HG03135 (cell line): ENCODE measurements around the gene BRSK2.

Experiments
- ATAC-seq: cut with Tn5 transposase; IDR thresholded peaks from one replicate; pipeline ENCODE4 v1.9.1; 2021; ENCODE audit warnings: mild to moderate bottlenecking, moderate library complexity; ENCODE audit not compliant: unreplicated experiment

BRSK2 gene

DNA sequence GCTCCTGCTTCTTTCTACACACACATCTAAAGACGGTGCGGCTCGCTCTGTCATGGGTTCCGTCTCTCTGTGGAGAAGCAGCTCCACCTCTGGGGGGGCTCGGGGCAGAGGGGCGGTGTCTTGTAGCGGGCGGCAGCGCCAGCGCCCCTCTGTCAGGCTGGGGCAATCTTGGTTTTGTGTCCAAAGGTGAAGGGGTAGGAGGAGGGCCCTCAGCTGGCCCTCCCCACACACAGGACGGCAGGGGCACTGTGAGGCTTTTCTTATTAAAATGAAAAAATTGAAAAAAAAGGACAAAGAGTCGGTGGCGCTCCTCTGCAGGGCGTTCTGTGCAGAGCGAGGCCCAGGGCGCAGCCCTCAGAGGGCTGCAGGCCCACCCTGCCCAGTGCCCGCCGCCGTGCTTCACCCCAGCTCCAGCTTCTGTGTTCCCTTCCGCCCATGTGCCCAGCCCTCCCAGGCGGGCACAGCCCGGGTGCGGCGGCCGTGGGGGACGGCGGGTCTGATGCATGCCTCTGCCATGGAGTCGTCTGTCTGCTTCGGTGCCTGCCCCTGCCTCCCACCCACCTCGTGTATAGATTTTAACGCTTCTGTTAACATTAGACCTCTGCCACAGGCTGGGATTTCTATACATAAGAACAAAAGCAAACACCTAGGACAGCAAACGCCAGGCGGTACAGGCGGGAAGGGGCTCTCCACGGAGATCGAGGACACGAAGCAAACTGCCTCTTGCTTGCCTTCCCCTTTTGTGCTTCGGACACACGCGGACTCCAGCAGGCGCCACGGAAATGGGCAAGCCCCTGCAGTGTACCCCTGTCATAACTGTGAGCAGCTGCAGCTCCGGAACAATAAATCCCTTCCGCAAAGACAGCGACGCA, 72.3 kb downstream of the BRSK2 start:
- no peak for ATAC-seq

GRCh38 chr11:1462698-1462975, 72.9 kb downstream of the BRSK2 start:
- no peak for ATAC-seq

- ATAC-seq = no peak
Observed at GRCh38 chr11:1463056-1463455, 73.3 kb downstream of the BRSK2 start.

DNA sequence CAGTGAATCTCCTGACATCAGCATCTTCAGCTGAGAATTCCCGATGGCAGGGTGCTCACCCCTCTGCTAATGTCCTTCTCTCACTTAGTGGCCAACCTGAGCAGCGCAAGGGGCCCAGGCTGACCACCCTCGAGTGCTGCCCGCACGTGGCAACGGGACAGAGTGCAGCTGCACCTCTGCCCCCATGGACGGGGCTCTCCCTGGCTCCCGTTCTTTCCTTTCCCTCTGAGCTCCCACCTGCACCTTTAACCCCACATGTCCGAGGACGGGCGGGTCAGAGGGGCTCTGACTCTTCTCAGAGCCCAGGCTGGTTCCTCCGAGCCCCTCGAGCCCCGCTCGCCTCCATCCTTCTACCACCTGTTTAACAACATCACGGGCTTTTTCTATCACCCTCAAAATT, 77.0 kb downstream of the BRSK2 start:
- ATAC-seq = no peak

GRCh38 chr11:1467270-1467669, 77.5 kb downstream of the BRSK2 start:
- no peak for ATAC-seq

DNA sequence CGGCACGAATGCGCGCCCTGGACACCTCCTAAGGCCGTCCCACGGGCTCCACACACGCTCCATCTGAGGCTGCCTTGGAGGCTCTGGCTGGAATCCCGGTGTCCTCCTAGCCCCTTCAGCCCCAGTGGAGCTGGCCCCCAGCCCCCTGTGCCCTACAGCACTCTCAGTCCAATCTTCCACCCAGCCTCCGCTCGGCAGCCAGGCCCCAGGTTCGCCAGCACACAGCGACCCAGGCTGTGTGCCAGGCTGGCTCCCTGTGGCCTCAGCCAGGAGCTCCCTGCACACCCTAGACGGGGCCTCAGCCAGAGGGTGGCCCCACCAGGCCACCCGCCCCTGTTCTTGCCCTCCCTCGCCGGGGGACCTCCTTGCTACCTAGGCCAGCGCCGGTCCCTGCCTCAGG, 78.3 kb downstream of the BRSK2 start:
- no peak for ATAC-seq

DNA sequence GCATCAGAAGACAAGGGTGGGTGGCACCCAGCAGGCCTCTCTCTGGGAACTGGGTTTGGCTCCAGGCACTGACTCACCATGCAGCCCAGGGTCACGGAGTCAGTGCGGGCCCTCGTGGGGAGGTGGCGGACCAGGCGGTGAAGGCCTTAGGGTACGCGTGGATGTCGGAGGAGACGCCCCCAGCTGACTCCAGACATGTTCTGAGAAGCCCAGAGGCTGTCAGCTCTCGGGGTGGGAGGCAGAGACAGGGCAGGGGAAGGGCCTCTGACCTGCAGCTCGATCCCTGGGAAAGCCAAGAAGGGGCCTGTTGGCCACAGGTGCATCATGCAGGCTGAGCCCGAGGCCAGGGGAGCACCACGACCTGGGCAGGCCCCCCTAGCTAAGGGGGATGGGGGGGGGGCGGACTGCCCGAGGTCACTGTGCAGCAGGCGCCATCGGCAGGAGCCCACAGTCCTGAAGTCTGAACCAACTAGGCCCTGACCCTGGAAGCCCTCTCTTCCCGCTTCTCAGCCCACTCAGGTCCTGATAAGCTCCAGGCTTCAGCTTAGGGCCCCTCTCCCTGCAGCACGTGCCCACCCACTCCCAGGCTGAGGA, 78.8 kb downstream of the BRSK2 start:
- ATAC-seq = no peak

DNA sequence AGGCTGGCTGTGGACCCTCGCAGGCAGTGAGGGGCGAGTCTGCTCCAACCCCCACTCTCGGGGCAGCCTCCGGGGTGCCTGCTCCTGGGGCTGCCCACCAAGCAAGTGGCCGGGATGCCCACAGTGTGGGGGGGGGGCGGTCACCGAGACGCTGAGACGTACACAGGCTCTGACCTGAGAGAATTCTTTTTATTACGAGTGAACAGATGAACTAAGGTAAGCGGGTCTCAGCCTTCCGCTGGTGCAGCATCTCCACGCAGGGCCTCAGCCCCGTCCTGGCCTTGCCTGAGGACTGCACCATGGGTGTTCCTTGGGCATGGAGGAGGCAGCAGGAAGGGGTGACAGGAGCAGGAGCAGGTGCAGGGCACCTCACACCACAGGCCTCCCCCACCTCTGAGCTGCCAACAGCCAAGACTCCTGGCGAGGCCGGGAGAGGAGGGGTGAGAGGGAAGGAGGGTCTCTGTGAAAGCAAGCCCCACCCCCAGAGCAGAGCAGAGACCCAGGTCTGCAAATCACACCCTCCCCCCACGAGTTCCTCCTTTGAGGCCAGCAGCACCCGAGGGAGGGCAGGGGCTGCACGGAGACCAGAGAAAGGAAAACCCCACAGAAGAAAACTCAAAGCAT, 79.7 kb downstream of the BRSK2 start:
- no peak for ATAC-seq

DNA sequence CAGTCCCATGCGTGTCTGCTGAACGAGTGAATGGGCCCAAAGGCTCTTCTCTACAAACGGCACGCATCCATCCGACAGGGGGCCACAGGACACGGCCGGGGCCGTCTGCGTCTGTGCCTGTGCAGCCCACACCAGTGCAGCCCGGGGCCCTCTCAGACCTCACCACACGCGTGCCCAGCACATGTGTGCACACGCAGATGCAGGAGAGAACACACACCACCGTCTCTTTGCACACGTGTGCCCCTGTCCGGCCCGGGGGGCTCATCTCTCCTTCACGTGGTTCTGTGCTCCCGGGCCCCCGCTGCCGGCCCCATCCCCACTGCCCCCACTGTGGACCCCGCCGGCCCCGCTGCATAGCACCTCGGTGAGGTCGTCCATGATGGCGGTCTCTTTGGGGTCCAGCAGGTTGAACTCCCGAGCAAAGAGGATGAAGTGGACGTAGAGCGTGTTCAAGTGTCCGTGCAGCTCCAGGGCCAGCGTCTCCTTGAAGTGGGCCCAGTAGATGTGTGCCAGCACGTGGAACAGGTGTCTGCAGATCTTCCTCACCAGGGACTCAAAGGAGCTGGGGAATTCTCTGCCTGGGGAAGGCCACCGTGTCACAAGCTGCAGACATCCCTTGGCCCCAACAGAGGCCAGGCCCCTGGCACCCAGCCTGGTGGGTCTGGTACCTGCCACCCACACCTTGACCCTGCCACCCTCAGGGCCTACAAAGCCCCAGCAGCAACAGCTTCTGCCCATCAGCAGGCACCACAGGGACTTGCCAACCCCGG, 80.4 kb downstream of the BRSK2 start:
- no peak for ATAC-seq

DNA sequence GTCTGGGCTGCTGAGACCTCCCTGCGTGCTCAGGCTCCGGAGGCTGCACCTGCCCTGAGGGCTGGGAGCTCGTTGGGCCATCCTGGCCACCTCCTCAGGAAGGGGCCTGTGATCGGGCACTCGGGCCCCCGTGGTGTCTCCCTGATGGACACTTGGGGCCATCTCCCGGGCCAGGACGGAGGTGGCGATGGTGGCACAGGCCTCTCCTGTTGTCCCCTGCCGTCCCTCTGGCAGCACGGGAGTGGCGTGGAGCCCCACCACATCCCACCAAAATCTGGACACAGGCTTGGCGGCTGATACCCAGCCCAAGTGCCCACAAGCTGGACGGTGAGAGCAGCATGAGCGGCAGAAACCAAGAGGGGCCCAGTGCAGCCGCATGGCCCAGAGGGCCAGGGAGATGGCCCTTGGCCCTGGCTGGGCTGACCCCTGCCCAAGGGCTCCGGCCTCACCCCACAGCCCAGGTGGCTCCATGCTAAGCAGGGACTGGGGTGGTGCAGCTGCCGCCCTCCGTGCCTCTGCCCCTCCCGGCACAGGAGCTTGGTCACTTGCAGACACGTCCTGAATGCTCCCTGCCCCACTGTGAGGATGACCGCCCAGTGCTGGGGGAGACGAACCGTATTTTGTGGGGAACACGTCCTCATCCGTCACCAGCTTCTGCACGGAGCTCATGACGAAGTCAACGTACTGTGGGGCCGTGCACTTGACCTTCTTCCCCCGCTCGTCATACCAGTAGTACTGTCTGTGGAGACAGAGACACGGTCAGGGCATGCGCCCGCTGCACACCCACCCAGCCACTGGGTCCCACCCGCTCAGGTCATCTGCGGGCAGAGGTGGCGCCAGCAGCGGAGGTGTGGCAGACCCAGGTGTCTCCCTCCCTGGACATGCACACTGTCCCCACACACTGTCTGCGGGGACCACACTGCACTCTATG, 81.2 kb downstream of the BRSK2 start:
- ATAC-seq = no peak

GRCh38 chr11:1471736-1472135, 82.0 kb downstream of the BRSK2 start:
- ATAC-seq = no peak

- ATAC-seq = no peak
Observed at GRCh38 chr11:1472180-1473005, 82.7 kb downstream of the BRSK2 start.

- no peak for ATAC-seq
Observed at GRCh38 chr11:1473011-1473628, 83.4 kb downstream of the BRSK2 start.

GRCh38 chr11:1473786-1474185, 84.1 kb downstream of the BRSK2 start:
- no peak for ATAC-seq

DNA sequence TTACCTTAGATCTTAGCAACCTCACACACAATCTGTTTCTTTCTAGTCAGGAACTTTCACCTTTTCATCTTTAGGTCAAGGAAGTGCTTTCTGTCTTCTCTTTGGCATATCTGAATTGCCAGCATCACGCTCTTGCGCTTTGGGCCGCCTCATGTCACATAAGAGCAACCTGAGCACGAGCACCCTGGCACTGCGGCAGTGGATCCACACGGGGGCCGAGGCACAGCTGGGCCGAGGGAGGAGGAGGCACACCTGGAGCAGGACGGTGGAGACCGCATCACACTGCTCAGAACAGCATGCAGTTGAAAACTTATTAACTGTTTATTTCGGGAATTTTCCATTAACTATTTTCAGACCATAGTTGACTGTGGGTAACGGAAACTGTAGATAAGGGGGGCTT, 86.1 kb downstream of the BRSK2 start:
- ATAC-seq = no peak

DNA sequence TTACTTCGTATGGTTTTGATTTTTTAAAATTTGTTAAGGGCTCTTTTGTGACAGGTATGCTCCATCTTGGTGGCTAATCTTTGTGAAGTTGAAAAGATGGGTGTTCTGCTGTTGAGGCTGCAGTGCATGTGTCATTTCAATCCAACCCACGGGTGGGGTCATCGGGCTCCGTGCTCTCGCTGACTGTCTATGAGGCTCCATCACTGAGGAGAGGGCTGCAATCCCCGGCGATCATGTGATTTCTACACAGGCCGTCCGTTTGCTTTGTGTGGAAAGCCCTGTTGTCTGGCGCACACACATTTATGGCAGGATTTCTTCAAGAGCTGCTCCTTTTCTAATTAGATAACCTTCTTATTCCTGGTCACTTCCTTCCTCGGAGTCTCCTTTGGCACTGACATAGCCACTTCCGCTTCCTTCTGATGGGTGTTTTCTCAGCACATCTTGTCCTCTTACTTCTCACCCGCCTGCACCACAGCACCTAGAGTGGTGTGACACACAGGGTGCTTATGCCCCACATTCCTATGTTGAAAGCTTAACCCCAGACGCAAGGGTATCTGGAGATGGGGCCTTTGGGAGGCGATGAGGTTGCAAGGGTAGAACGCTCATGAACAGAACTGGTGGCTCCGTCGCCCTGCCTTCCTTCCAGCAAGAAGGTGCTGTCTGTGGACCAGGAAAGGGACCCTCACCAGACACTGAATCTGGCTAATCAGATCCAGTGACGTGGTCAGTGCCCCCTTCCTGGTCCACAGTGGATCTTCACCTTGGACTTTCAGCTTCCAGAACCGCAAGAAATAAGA, 87.4 kb downstream of the BRSK2 start:
- no peak for ATAC-seq

DNA sequence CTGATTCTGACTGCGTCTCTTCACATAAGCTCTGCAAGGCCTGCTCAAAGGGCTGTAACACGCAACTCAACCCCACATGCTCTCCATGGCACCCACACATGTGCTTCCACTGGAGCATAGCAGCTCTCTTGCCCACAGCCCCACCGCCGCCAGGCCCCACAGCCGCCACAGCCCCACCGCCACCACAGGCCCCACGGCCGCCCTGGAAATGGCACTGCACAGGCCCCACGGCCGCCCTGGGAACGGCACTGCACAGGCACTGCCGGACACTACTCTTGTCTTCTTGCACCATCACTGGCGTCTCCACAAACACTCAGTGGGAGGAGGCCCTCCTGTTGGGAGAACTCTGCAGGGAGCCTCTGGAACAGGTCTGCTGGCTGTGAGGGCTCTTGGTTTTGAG, 88.3 kb downstream of the BRSK2 start:
- ATAC-seq = no peak

DNA sequence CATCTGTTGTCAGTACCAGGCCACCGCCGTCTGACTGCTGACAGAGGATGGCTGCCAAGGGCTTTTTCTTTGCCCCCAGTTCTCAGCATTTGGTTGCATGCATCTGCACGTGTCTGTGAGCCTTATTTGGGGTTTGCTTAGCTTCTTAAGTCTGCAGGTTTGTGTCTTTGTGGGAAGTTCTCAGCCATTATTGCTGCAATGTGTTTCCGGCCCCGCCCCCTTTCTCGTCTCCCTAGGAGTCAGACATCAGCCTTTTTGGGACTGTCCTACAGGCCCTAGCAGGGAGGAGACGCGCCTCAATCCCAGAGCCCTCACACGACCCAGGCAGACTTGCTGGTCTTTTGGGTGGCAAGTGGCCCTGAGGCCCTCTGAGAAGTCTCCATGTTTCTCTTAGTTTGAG, 88.8 kb downstream of the BRSK2 start:
- ATAC-seq = no peak
